ENCODE data around the gene TTC14.

Gene TTC14

GRCh38 chr3:180630371-180630770 lies 28.4 kb downstream of the TTC14 start:
- no peak for DNase-seq (ENCODE audit: low read depth)

- DNase-seq (ENCODE audit: low read depth) = no peak
These were observed 29.4 kb downstream of the TTC14 start for GRCh38 chr3:180631317-180631716.

GRCh38 chr3:180633722-180634121 lies 31.8 kb downstream of the TTC14 start:
- DNase-seq (ENCODE audit: low read depth) = no peak

GRCh38 chr3:180640987-180641386 lies 39.0 kb downstream of the TTC14 start:
- no peak for DNase-seq (ENCODE audit: low read depth)

GRCh38 chr3:180646187-180646790 lies 44.3 kb downstream of the TTC14 start:
- DNase-seq (ENCODE audit: low read depth) = no peak

- DNase-seq (ENCODE audit: low read depth) = no peak
These were observed 54.4 kb downstream of the TTC14 start for GRCh38 chr3:180656406-180656805.

GRCh38 chr3:180657094-180657493 lies 55.1 kb downstream of the TTC14 start:
- no peak for DNase-seq (ENCODE audit: low read depth)

Data from T follicular helper cell (primary cell).